Mesenchymal stem cell (in vitro differentiated cells and primary cell): ENCODE results near the gene TOMM34. TPM values are rescaled to one million over a fixed set of nuclear protein-coding genes. Genes with fewer than 3 reads are reported as not detected.

Source experiments
- DNase-seq: peaks from one replicate; pipeline ENCODE4 v3.0.0-alpha.2; 2013
- H2AFZ ChIP-seq: one replicate; pipeline ENCODE4 v1.6.1; 2013; ENCODE audit warnings: low read depth, mild to moderate bottlenecking, control low read depth, inconsistent platforms, low read length, moderate library complexity
- H2AK5ac ChIP-seq: 2 replicates; pipeline ENCODE4 v1.6.1; 2013; ENCODE audit warnings: low read length, moderate library complexity, mild to moderate bottlenecking, inconsistent platforms; ENCODE audit not compliant: severe bottlenecking
- H2BK120ac ChIP-seq: one replicate; pipeline ENCODE4 v1.6.1; 2013; ENCODE audit warnings: low read depth, mild to moderate bottlenecking, inconsistent platforms, low read length, moderate library complexity
- H2BK12ac ChIP-seq, 2 experiments: one replicate each; pipeline ENCODE4 v1.6.1; 2013; ENCODE audit warnings: inconsistent platforms in 2 of 2, low read length in 2 of 2, mild to moderate bottlenecking in 2 of 2, moderate library complexity in 2 of 2, control low read depth in 1 of 2
- H2BK15ac ChIP-seq: one replicate; pipeline ENCODE4 v1.6.1; 2013; ENCODE audit warnings: mild to moderate bottlenecking, low read depth, inconsistent platforms; ENCODE audit not compliant: poor library complexity, severe bottlenecking
- H2BK5ac ChIP-seq: 2 replicates; pipeline ENCODE4 v1.6.1; 2013; ENCODE audit warnings: low read depth, mild to moderate bottlenecking, low read length, control low read depth, inconsistent platforms; ENCODE audit not compliant: poor library complexity, severe bottlenecking
- H3K14ac ChIP-seq, 2 experiments: one replicate each; pipeline ENCODE4 v1.6.1; 2013; ENCODE audit warnings: inconsistent platforms in 2 of 2, low read length in 2 of 2, control low read depth in 1 of 2, mild to moderate bottlenecking in 1 of 2, moderate library complexity in 1 of 2
- H3K18ac ChIP-seq, 2 experiments: one replicate each; pipeline ENCODE4 v1.6.1; 2013; ENCODE audit warnings: inconsistent platforms in 2 of 2, low read length in 2 of 2, control low read depth in 1 of 2, low read depth in 1 of 2, mild to moderate bottlenecking in 1 of 2
- H3K23ac ChIP-seq, 2 experiments: one replicate each; pipeline ENCODE4 v1.6.1; 2013; ENCODE audit warnings: inconsistent platforms in 2 of 2, low read length in 2 of 2, mild to moderate bottlenecking in 2 of 2, moderate library complexity in 2 of 2, control low read depth in 1 of 2
- H3K27ac ChIP-seq: 2 replicates; pipeline ENCODE4 v1.5.1; 2013; ENCODE audit warnings: mild to moderate bottlenecking, moderate library complexity, low read length, control low read depth, inconsistent platforms; ENCODE audit not compliant: poor library complexity, severe bottlenecking
- H3K27me3 ChIP-seq, 2 experiments: 2 replicates each; pipeline versions ENCODE4 v1.6.1 to v1.7.0; 2013; ENCODE audit warnings: low read length in 2 of 2, mild to moderate bottlenecking in 2 of 2, moderate library complexity in 2 of 2, control low read depth in 1 of 2, inconsistent platforms in 1 of 2; ENCODE audit not compliant: control insufficient read depth in 1 of 2, insufficient read depth in 1 of 2
- H3K36me3 ChIP-seq, 2 experiments: 2 replicates each; pipeline versions ENCODE4 v1.6.1 to v1.7.0; 2013; ENCODE audit warnings: low read length in 2 of 2, control low read depth in 1 of 2, inconsistent platforms in 1 of 2, low read depth in 1 of 2, mild to moderate bottlenecking in 1 of 2; ENCODE audit not compliant: insufficient read depth in 2 of 2, control insufficient read depth in 1 of 2
- H3K4ac ChIP-seq, 2 experiments: one replicate each; pipeline ENCODE4 v1.6.1; 2013; ENCODE audit warnings: inconsistent platforms in 2 of 2, low read length in 2 of 2, mild to moderate bottlenecking in 2 of 2, moderate library complexity in 2 of 2, control low read depth in 1 of 2, low read depth in 1 of 2
- H3K4me1 ChIP-seq: 2 replicates; pipeline ENCODE4 v1.6.1; 2013; ENCODE audit warnings: low read depth, low read length, control low read depth; ENCODE audit not compliant: control insufficient read depth, insufficient read depth
- H3K4me2 ChIP-seq: 2 replicates; pipeline ENCODE4 v1.6.1; 2013; ENCODE audit warnings: low read length, mild to moderate bottlenecking, inconsistent platforms; ENCODE audit not compliant: poor library complexity, severe bottlenecking
- H3K4me3 ChIP-seq, 2 experiments: 2 replicates each; pipeline versions ENCODE4 v1.5.1 to v1.7.0; 2013; ENCODE audit warnings: low read length in 2 of 2, mild to moderate bottlenecking in 2 of 2, control low read depth in 1 of 2, low read depth in 1 of 2; ENCODE audit not compliant: insufficient read depth in 1 of 2
- H3K79me1 ChIP-seq: replicated peaks from 2 replicates; pipeline ENCODE4 v1.6.1; 2013; ENCODE audit warnings: mild to moderate bottlenecking, control low read depth, low read length, inconsistent platforms; ENCODE audit not compliant: poor library complexity, severe bottlenecking
- H3K9ac ChIP-seq: 2 replicates; pipeline ENCODE4 v1.7.0; 2013; ENCODE audit warnings: mild to moderate bottlenecking, low read length, moderate library complexity
- H3K9me3 ChIP-seq: 2 replicates; pipeline ENCODE4 v1.7.0; 2013; ENCODE audit warnings: mild to moderate bottlenecking, low read length; ENCODE audit not compliant: control insufficient read depth
- H4K8ac ChIP-seq: one replicate; pipeline ENCODE4 v1.6.1; 2013; ENCODE audit warnings: inconsistent platforms, mild to moderate bottlenecking, low read length, moderate library complexity
- H4K91ac ChIP-seq: one replicate; pipeline ENCODE4 v1.6.1; 2013; ENCODE audit warnings: mild to moderate bottlenecking, low read length, inconsistent platforms
- WGBS: methylation state at CpG from one replicate; pipeline ENCODE4 v1.1.7; 2013; ENCODE audit warnings: mixed read lengths; 5-methylcytosine and 5-hydroxymethylcytosine counted together
- polyA plus RNA-seq, 2 experiments: library from polyadenylated mRNA; stranded (reverse); fragments of 200-250 nt; gene quantifications; one replicate each; pipeline ENCODE4 v1.2.3, GENCODE V29; 2013

The TOMM34 gene, protein sequence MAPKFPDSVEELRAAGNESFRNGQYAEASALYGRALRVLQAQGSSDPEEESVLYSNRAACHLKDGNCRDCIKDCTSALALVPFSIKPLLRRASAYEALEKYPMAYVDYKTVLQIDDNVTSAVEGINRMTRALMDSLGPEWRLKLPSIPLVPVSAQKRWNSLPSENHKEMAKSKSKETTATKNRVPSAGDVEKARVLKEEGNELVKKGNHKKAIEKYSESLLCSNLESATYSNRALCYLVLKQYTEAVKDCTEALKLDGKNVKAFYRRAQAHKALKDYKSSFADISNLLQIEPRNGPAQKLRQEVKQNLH
- polyA plus RNA-seq (2013, experiment 1 of 2), result 17.0 TPM
- 17.5 TPM for polyA plus RNA-seq (2013, experiment 2 of 2)

DNA sequence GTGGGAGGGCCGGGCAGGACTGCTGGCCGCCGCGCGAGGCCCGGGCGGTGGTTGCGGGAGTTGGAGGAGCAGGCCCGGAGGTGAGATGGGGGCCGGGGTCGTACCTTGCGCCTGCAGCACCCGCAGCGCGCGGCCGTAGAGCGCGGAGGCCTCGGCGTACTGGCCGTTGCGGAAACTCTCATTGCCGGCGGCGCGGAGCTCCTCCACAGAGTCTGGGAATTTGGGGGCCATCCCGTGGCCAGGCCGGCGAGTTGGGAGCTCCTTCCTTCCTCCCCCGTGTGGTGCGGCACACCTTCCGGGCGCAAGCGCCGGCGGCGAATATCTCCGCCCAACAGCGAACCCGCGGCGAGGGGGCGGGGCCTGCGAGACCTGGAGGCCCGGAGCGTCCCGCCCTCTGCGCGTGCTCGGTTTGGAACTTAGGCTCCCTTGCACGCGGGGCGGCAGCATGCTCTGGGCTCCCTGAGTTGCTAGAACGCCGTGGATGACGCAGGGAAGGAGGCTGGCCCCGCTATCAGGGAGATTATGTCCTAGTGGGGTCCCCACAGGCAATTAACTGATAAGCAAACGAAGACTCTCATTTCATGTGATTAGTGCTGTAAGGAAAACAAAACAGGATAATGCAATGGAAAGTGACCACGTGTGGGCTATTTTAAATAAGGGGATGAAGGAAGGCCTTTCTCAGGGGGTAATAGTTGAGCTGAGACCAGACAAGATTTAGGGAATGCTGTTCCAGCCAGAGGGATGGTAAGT lies at the start of gene TOMM34:
Gene TOMM34 (minus strand): TSS at position 295 of the 750 bp plus-strand sequence. CDS start 64 bp downstream, at position 231.
- H2AFZ ChIP-seq, result peak within 1 kb of the TSS; percentile 91
- no peak within 1 kb of the TSS for H2AK5ac ChIP-seq
- H3K4me1 ChIP-seq, result peaks cover 4% of the 10 kb centered on the region
- H2BK120ac ChIP-seq, result no peak within 1 kb of the TSS
- H3K14ac ChIP-seq, result no peak within 1 kb of the TSS
- H2BK12ac ChIP-seq, result no peak within 1 kb of the TSS
- WGBS, result under 1% methylated on average over 46 of the region's 60 CpGs
- no peaks in the 10 kb centered on the region for H3K27me3 ChIP-seq
- peak within 1 kb of the TSS; percentile 60 for H2BK15ac ChIP-seq
- H3K23ac ChIP-seq, result peak within 1 kb of the TSS in 1 of 2 experiments; percentile 47
- H3K27ac ChIP-seq, result peak within 1 kb of the TSS; percentile 48
- peak within 1 kb of the TSS; percentile 64 to 75 for H3K4ac ChIP-seq
- H3K9me3 ChIP-seq, result no peaks in the 10 kb centered on the region
- H3K9ac ChIP-seq, result peak within 1 kb of the TSS; percentile 80
- H4K8ac ChIP-seq, result peak within 1 kb of the TSS; percentile 55
- H3K4me3 ChIP-seq, result peak within 1 kb of the TSS; percentile 81 to 86
- peak within 1 kb of the TSS; percentile 87 for H3K4me2 ChIP-seq
- peaks cover 10 to 20% of the 10 kb centered on the region in 2 experiments for H3K36me3 ChIP-seq
- H4K91ac ChIP-seq, result peak within 1 kb of the TSS; percentile 74
- peak within 1 kb of the TSS; percentile 15 for H2BK5ac ChIP-seq
- peak; percentile 91 for DNase-seq
- H3K18ac ChIP-seq, result peak within 1 kb of the TSS; percentile 81 to 89
- peaks cover 17% of the 10 kb centered on the region for H3K79me1 ChIP-seq

DNA sequence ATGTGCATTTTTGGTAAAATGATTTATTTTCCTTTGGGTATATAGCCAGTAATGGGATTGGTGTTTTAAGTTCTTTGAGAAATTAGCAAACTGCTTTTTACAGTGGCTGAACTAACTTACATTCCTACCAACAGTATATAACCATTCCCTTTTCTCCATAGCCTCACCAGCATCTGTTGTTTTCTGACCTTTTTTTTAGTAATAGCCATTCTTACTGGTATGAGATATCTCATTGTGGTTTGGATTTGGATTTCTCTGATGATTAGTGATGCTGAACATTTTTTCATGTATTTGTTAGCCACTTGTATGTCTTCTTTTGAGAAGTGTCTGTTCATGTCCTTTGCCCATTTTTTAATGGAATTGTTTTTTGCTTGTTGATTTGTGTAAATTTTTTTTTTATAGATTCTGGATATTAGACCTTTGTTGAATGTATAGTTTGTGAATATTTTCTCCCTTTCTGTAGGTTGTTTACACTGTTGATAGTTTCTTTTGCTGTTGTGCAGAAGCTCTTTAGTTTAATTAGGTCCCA lies 48.4 kb upstream of the TOMM34 start:
- no peak overlapping the region for H2AFZ ChIP-seq
- H3K27me3 ChIP-seq, result no peaks in the 10 kb centered on the region
- DNase-seq, result no peak
- H3K4me1 ChIP-seq, result peaks cover 1% of the 10 kb centered on the region
- H4K8ac ChIP-seq, result no peak overlapping the region
- H3K4me2 ChIP-seq, result no peak overlapping the region
- H2BK120ac ChIP-seq, result no peak overlapping the region
- no peak overlapping the region for H3K23ac ChIP-seq
- peaks cover 5% of the 10 kb centered on the region for H3K79me1 ChIP-seq
- no peak overlapping the region for H3K27ac ChIP-seq
- no peak overlapping the region for H3K18ac ChIP-seq
- no peak overlapping the region for H3K4ac ChIP-seq
- no peak overlapping the region for H2BK15ac ChIP-seq
- H3K4me3 ChIP-seq, result no peak overlapping the region
- no peak overlapping the region for H4K91ac ChIP-seq
- H3K9ac ChIP-seq, result no peak overlapping the region
- H3K14ac ChIP-seq, result no peak overlapping the region
- no peaks in the 10 kb centered on the region for H3K9me3 ChIP-seq
- no peak overlapping the region for H2AK5ac ChIP-seq
- peaks cover 3 to 10% of the 10 kb centered on the region in 2 experiments for H3K36me3 ChIP-seq
- H2BK5ac ChIP-seq, result no peak overlapping the region
- H2BK12ac ChIP-seq, result no peak overlapping the region

DNA sequence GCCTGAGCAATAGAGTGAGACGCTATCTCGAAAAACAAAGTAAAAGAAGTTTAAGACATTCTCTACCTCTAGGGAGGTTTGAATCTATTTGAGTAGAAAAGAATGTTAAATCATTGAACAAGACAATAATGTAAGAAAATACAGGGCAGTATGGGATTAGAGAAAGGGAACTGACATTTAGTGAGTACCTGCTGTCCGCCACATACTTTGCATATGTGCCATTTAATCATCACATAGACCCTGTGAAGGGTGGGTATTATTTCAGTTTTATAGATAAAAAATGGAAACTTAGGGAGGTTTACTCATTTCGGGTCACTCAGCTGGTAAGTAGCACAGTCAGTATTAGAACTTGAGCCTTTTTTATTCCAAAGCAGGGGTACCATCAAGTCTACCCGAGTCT lies 37.5 kb upstream of the TOMM34 start:
- H3K79me1 ChIP-seq, result peaks cover 14% of the 10 kb centered on the region
- H2BK15ac ChIP-seq, result no peak overlapping the region
- H2BK5ac ChIP-seq, result no peak overlapping the region
- peaks cover 14 to 68% of the 10 kb centered on the region in 2 experiments for H3K36me3 ChIP-seq
- H4K91ac ChIP-seq, result no peak overlapping the region
- DNase-seq, result no peak
- no peaks in the 10 kb centered on the region for H3K4me1 ChIP-seq
- H3K23ac ChIP-seq, result no peak overlapping the region
- H2AK5ac ChIP-seq, result no peak overlapping the region
- H3K27ac ChIP-seq, result no peak overlapping the region
- no peak overlapping the region for H2BK120ac ChIP-seq
- over 99% methylated on average over 3 of the region's 5 CpGs for WGBS
- no peak overlapping the region for H3K9ac ChIP-seq
- no peaks in the 10 kb centered on the region for H3K27me3 ChIP-seq
- H4K8ac ChIP-seq, result no peak overlapping the region
- H3K4me2 ChIP-seq, result no peak overlapping the region
- H3K4me3 ChIP-seq, result no peak overlapping the region
- H3K14ac ChIP-seq, result no peak overlapping the region
- no peak overlapping the region for H3K4ac ChIP-seq
- H3K9me3 ChIP-seq, result no peaks in the 10 kb centered on the region
- H3K18ac ChIP-seq, result no peak overlapping the region
- H2BK12ac ChIP-seq, result no peak overlapping the region
- no peak overlapping the region for H2AFZ ChIP-seq

- Histone ChIP-seq H4K91ac (no peak overlapping the region), H2BK5ac (no peak overlapping the region), H3K18ac (no peak overlapping the region), H3K27me3 (no peaks in the 10 kb centered on the region), H3K4ac (no peak overlapping the region), H2AK5ac (no peak overlapping the region), H3K9ac (no peak overlapping the region), H3K9me3 (no peaks in the 10 kb centered on the region), H3K14ac (no peak overlapping the region), H3K27ac (no peak overlapping the region), H2AFZ (no peak overlapping the region), H3K79me1 (peaks cover 18% of the 10 kb centered on the region), H2BK120ac (no peak overlapping the region), H2BK15ac (no peak overlapping the region), H3K4me2 (no peak overlapping the region), H3K4me3 (no peak overlapping the region), H2BK12ac (no peak overlapping the region), H4K8ac (no peak overlapping the region), H3K4me1 (no peaks in the 10 kb centered on the region), H3K36me3 (peaks cover 14 to 68% of the 10 kb centered on the region in 2 experiments), H3K23ac (no peak overlapping the region)
- no peak for DNase-seq
- 99% methylated on average over 6 of the region's 6 CpGs for WGBS
Observed at GRCh38 chr20:44997171-44997570, 37.0 kb upstream of the TOMM34 start.
